GM21526 (cell line): ENCODE measurements around the gene SPTSSB.

Experiments used
- ATAC-seq: cut with Tn5 transposase; IDR thresholded peaks from one replicate; pipeline ENCODE4 v1.9.1; 2021; ENCODE audit warnings: moderate library complexity; ENCODE audit not compliant: unreplicated experiment, low FRiP score

The SPTSSB gene

DNA sequence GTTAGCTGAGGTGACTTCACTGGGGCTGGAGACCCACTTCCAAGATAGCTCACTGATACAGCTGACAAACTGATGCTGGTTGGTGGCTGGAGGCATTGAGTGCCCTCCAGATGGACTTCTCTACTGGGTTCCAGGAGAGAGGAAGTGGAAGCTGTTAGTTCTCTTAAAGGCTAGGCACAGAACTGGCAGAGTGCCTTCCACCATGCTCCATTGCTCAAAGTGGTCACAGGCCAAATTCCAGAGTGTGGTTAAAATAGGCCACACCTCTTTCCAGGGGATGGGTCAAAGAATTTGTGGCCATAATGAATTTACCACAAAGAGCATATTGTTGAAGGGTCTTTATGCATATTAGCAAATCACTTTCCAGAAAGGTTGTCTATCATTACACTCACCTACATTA, 76.0 kb downstream of the SPTSSB start:
- ATAC-seq = no peak
